Measurements from ENCODE around the gene SPINDOC. TPM values are rescaled to one million over a fixed set of nuclear protein-coding genes. Genes with fewer than 3 reads are reported as not detected.
A peak's percentile ranks its signal among the peaks of the same experiment; 100 is the strongest.

SPINDOC gene
- total and polyA plus RNA-seq, 9 of the 15 experiments (the other 6 are each of a cell fraction or from before 2014, with no cell fraction given) = 0.70 to 36.3 (median 19.6) TPM

DNA sequence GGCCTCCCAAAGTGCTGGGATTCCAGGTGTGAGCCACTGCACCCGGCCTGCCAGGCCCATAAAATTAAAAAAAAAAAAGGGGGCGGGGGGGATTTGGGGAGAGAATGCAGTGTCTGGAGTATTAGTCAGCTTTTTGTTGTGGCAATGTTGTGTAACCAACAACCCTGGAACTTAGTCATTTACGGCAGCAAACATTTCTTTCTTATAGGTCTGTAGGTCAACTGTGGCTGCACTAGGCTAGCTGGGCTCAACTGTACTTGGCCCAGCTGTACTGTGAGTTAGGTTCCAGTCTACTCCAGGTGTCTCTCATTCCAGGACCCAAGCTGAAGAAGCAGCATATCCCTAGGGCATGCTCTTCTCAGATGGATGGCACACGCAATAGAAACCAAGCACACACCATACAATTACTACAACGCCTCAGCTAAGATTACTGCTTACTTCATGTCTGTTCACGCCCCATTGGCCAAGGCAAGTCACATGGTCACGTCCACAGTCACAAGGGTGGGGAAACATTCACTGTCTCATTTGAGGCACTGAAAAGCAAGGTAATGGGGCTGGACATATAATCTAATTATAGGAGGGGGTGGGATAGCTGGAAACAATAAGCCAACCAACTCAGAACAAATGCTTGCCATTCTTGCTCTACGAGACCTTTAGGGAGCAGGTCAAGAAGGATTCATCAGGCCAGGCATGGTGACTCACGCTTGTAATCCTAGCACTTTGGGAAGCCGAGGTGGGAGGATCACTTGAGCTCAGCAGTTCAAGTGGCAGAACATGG, 10.4 kb upstream of the SPINDOC start (continued):
- TF ChIP-seq, protein P1, sequence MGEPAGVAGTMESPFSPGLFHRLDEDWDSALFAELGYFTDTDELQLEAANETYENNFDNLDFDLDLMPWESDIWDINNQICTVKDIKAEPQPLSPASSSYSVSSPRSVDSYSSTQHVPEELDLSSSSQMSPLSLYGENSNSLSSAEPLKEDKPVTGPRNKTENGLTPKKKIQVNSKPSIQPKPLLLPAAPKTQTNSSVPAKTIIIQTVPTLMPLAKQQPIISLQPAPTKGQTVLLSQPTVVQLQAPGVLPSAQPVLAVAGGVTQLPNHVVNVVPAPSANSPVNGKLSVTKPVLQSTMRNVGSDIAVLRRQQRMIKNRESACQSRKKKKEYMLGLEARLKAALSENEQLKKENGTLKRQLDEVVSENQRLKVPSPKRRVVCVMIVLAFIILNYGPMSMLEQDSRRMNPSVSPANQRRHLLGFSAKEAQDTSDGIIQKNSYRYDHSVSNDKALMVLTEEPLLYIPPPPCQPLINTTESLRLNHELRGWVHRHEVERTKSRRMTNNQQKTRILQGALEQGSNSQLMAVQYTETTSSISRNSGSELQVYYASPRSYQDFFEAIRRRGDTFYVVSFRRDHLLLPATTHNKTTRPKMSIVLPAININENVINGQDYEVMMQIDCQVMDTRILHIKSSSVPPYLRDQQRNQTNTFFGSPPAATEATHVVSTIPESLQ (CRISPR knock-in tag; IDR thresholded peaks at IDR 0.05) = no peak
- TF ChIP-seq, protein P2, sequence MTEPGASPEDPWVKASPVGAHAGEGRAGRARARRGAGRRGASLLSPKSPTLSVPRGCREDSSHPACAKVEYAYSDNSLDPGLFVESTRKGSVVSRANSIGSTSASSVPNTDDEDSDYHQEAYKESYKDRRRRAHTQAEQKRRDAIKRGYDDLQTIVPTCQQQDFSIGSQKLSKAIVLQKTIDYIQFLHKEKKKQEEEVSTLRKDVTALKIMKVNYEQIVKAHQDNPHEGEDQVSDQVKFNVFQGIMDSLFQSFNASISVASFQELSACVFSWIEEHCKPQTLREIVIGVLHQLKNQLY (CRISPR knock-in tag; conservative IDR thresholded peaks at IDR 0.05) = no peak
- peak; percentile 95 for TF ChIP-seq L3MBTL2 (IDR thresholded peaks at IDR 0.05)
- TF ChIP-seq PTRF (tag; IDR thresholded peaks at IDR 0.05) = peak; percentile 4; the same call in 1 of the 2 replicates
- no peak for TF ChIP-seq CC2D1A (IDR thresholded peaks at IDR 0.05)
- peak; percentile 5 for TF ChIP-seq PRDM10 (IDR thresholded peaks at IDR 0.05; ENCODE audit: partially characterized antibody)
- no peak for TF ChIP-seq ZNF3 (CRISPR knock-in tag; IDR thresholded peaks at IDR 0.05)
- 0 out of 2 replicates have a peak, but pooled peaks have one; percentile 54 for TF ChIP-seq SMARCC2 (IDR thresholded peaks at IDR 0.05; ENCODE audit: low read depth)
- TF ChIP-seq DIDO1 (tag; IDR thresholded peaks at IDR 0.05; ENCODE audit: low read depth) = no peak
- no peak for TF ChIP-seq ZBTB17 (CRISPR knock-in tag; IDR thresholded peaks at IDR 0.05)
- no peak for TF ChIP-seq DACH1 (IDR thresholded peaks at IDR 0.05; ENCODE audit: partially characterized antibody)
- TF ChIP-seq ZNF197 (CRISPR knock-in tag; IDR thresholded peaks at IDR 0.05; ENCODE audit: low read depth) = no peak
- no peak for TF ChIP-seq XRCC5 (IDR thresholded peaks at IDR 0.05; ENCODE audit: low read depth, low read length)
- TF ChIP-seq PHB2 (IDR thresholded peaks at IDR 0.05; ENCODE audit: low read depth) = no peak
- no peak for TF ChIP-seq HNRNPUL1 (IDR thresholded peaks at IDR 0.05; ENCODE audit: low read length)
- TF ChIP-seq ZNF436 (CRISPR knock-in tag; IDR thresholded peaks at IDR 0.05) = no peak
- TF ChIP-seq, protein P3, sequence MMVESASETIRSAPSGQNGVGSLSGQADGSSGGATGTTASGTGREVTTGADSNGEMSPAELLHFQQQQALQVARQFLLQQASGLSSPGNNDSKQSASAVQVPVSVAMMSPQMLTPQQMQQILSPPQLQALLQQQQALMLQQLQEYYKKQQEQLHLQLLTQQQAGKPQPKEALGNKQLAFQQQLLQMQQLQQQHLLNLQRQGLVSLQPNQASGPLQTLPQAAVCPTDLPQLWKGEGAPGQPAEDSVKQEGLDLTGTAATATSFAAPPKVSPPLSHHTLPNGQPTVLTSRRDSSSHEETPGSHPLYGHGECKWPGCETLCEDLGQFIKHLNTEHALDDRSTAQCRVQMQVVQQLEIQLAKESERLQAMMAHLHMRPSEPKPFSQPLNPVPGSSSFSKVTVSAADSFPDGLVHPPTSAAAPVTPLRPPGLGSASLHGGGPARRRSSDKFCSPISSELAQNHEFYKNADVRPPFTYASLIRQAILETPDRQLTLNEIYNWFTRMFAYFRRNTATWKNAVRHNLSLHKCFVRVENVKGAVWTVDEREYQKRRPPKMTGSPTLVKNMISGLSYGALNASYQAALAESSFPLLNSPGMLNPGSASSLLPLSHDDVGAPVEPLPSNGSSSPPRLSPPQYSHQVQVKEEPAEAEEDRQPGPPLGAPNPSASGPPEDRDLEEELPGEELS (CRISPR knock-in tag; IDR thresholded peaks at IDR 0.05; ENCODE audit: borderline replicate concordance) = no peak
- TF ChIP-seq DPF2 (IDR thresholded peaks at IDR 0.05) = peak; percentile 85

All from K562 (cell line).